ENCODE measurements around the gene CREB5.

Gene CREB5

GRCh38 chr7:28853834-28854749, 441.8 kb downstream of the CREB5 start:
- DNase-seq (ENCODE audit: low read depth in 2 of 2) = peak; percentile 65

- DNase-seq (ENCODE audit: low read depth in 2 of 2) = no peak
These were observed 442.4 kb downstream of the CREB5 start for GRCh38 chr7:28854750-28855074.

GRCh38 chr7:28855538-28856217, 443.4 kb downstream of the CREB5 start:
- no peak for DNase-seq (ENCODE audit: low read depth in 2 of 2)

- DNase-seq (ENCODE audit: low read depth in 2 of 2) = no peak
These were observed 444.3 kb downstream of the CREB5 start for GRCh38 chr7:28856656-28857055.

DNA sequence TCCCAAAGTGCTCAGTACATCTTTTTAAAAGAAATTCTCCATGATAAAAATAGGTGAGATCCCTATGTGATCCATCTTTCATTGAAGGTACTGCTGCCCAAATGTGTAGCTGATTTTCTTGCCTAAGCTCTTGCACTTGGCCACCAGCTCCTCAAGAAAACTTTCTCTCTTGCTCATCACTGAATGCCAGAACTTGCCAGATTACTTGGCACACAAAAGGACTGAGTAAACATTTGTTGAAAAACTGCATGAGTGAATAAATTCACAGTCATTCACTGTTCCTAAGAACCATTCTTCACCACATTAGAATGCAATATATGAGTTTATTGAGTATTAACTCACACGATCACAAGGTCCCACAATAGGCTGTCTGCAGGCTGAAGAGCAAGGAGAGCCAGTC, 445.9 kb downstream of the CREB5 start:
- DNase-seq (ENCODE audit: low read depth in 2 of 2) = no peak

- no peak for DNase-seq (ENCODE audit: low read depth in 2 of 2)
These were observed 446.6 kb downstream of the CREB5 start for GRCh38 chr7:28858895-28859294.

GRCh38 chr7:28861825-28862224, 449.5 kb downstream of the CREB5 start:
- DNase-seq (ENCODE audit: low read depth in 2 of 2) = no peak

DNA sequence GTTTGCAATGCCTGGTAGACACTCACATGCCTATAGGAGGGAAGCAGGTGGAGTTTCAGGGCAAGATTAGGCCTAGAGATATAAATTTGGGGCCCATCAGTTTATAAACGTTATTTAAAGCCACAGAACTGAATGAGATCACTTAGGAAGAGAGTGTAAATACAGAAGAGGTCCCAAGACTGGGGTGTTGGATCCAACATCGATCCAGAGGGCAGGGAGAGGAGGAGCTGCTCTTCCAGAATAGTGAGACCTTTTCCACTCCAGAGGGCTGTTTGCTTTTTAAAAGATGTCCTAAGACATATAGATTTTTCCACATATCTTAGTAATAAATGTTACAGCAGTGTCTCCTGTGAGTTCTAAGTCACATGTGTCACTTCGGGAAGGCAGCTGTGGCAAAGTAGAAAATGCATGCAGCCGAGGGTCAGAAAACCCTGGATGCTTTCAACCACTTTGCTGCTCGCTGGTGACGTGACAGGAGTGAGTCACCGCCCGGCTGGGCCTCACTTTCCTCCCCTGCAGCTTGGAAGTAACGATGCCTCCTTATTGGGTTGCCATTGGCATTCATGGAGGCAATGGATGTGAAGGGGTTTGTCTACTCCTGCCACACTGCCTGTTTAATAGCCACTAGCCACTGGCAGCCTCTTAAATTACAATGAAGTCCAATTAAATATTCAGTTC, 450.4 kb downstream of the CREB5 start:
- no peak for DNase-seq (ENCODE audit: low read depth in 2 of 2)

DNA sequence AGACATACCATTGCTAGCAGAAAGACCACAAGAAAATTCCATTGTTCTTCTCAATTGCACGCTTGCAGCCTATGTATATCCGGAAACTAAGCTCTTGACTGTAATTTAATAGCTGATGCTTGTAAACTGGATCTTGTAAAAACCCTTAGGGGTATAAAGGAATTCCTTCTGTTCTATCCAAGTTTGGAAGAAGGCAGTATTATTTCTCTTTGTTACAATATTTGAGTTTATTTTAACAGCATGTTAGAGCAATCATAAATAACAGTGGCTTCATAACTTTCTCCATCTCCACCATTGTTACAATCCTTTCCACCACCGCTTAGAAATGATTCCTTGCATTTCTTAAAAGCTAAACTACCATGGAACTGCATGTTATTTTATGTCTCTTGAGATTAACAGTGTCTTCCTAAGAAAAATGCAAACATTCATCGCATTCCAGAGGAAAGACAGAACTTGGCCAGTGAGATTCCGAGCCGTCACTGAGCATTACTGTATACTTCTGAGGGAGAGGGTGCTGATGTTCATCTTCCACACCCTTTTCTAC, 453.4 kb downstream of the CREB5 start:
- no peak for DNase-seq (ENCODE audit: low read depth in 2 of 2)

DNA sequence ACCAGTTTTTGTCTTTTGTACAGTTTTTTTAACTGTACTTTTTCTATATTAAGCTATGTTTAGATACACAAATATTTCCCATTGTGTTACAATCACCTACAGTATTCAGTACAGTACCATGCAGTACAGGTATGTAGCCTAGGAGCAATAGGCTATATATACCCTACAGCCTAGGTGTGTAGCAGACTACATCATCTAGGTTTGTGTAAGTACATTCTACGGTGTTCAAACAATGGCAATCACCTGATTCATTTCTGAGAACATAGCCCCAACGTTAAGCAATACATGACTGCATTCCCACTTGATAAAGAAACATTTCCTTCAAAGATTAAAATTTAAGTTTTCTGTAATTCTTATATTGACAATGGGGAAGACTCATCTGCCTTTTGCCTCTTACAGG, 456.4 kb downstream of the CREB5 start:
- no peak for DNase-seq (ENCODE audit: low read depth in 2 of 2)

- no peak for DNase-seq (ENCODE audit: low read depth in 2 of 2)
These were observed 458.8 kb downstream of the CREB5 start for GRCh38 chr7:28871077-28871476.

GRCh38 chr7:28871631-28872030, 459.3 kb downstream of the CREB5 start:
- no peak for DNase-seq (ENCODE audit: low read depth in 2 of 2)

DNA sequence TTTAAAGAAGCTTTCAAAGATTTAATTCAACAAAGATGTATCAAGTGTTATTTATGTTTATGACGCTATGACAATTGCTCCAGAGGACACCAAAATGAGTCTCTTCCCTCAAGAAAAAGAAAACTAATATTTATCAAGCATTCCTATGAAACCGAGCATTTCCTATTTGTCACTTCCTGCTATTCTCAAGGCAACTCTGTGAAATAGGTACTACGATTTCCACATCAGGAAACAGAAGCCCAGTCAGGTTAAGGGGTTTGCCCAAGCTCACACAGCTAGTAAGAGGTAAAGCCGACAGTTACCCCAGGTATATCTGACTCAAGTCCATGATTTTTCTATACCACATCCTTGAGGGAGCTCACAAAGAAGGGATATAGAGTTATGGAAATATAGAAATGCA, 459.9 kb downstream of the CREB5 start:
- DNase-seq (ENCODE audit: low read depth in 2 of 2) = no peak

GRCh38 chr7:28873365-28873764, 461.0 kb downstream of the CREB5 start:
- no peak for DNase-seq (ENCODE audit: low read depth in 2 of 2)

- no peak for DNase-seq (ENCODE audit: low read depth in 2 of 2)
These were observed 461.7 kb downstream of the CREB5 start for GRCh38 chr7:28874001-28874400.
